Stimulated activated CD4-positive, alpha-beta T cell treated with anti-CD3 and anti-CD28 coated beads, TNF-alpha, amount 100 ng/mL, for 48 hours (primary cell): ENCODE measurements around the gene ZNF296.
"Not testable (repeated sequence)": the region's sequence is repeated elsewhere in the genome, so short reads cannot be mapped to it uniquely, and the experiment has no call there.

Experiments used
- DNase-seq, 3 donors: peaks; one replicate each; pipeline ENCODE4 v3.0.0-alpha.2; 2020; ENCODE audit warnings: low read depth in 3 of 3

Gene ZNF296

DNA sequence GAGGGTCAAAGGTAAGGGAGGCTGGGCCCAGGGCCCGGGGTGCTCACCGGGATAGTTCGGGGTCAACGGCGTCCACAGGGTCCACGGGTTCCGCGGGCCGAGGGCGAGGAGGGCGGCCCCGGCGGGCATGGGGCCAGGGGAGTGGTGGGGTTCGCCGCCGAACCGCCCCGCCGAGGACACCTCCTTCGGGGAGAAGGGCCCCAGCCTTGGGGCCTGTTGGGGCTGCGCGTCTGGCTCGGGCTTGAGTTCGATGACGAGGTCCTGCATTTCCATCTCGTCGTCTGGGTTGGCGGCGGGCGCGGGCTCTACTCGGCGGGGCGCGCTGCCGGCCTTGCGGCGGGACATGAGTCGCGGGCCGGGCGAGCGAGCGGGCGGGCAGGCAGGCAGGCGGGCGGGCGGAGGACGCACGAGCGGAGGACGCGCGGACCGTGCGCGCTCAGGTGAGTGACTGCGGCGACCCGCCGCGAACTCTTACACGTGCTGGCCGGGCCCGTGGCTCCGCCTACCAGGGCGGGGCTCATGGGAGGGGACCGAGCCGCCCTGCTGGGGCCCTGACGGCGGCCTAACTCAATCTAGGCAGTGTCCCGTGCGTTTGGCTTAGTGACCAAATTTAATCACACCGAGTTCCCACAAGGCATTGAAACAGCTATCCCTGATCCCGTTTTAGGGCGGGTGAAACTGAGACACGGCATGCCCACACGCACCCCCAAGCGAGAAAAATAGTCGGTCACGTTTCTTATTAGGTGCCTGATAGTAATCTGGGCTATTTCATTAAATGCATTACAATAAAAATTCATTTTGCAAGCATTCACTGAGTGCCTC, at the start of gene ZNF296:
ZNF296 (minus strand) TSS at position 450 of the 822 bp plus-strand sequence; CDS start at position 345, 105 bp downstream.
- peak; percentile 58 to 78 (median 72) for DNase-seq

DNA sequence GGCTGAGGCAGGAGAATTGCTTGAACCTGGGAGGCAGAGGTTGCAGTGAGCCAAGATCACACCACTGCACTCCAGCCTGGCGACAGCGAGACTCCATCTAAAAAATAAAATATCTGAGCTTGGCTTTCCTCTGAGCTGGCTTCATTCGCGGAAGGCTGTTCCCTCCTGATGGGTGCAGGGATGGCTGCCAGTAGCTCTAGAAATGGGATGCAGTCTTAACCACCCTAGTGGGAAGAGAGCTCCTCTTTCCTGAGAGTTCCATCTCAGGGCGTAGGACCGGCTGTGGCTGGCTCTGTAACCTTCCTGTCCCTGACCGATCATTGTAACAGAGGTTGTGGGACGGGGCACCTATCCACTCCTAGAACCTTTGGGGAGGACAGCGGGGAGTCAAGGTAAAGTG, 49.1 kb upstream of the ZNF296 start:
- DNase-seq: no peak

DNA sequence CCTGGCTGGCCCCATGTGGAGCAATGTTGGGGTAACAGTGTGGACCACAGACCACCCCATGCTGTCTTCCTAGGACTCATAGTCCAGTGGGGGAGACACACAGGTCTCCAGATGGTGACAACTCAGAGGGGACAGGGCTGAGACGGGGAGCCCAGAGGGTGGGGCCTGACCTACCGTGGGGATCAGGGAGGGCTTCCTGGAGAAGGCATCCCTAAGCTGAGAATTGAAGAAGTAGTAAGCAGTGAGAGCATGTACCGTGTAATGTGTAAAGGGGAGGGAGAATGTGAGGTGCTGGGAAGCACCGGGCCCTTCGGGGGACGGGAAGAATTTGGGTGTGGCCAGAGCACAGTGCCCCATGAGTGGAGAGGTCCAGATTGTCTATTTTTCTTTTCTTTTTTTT, 47.7 kb upstream of the ZNF296 start:
- DNase-seq: no peak

DNA sequence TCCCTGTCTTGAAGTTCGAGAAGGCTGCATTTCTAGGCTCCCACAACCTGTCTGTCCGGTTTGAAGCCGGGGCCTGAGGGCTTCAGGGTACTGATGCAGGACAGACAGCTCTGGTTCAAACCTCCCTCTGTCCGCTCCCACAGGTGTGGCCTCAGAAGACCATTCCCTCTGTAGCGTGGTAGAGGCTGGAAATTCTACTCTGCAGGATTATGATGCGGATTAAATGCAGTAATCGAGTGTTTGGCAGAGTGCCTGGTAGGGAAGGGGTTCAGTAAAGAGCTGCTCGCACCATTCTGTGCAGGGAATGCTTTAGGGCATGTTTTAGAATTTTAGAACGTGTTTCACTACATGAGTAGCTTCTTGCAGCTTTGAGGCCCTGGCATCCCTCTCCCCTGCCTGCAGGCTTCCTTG, 47.2 kb upstream of the ZNF296 start:
- DNase-seq: no peak

DNA sequence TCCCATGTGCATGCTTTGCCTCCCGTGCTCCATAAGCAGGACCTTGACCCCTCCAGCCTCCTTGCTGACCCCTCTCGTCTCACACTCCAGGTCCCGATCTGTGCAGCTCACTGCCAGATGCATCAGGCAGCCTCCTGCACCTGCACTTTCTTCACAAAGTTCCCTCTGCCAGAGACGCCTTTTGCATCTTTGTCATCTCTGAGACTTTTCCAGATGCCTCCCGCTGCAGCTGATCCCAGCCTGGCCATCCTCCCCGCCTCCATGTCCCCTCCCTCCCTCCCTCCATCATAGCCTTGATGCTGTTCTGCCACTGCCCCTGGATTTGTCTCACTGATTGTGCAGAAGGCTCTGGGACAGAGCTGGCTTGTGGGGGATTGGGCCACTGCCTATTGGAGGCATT, 46.6 kb upstream of the ZNF296 start:
- no peak for DNase-seq

DNA sequence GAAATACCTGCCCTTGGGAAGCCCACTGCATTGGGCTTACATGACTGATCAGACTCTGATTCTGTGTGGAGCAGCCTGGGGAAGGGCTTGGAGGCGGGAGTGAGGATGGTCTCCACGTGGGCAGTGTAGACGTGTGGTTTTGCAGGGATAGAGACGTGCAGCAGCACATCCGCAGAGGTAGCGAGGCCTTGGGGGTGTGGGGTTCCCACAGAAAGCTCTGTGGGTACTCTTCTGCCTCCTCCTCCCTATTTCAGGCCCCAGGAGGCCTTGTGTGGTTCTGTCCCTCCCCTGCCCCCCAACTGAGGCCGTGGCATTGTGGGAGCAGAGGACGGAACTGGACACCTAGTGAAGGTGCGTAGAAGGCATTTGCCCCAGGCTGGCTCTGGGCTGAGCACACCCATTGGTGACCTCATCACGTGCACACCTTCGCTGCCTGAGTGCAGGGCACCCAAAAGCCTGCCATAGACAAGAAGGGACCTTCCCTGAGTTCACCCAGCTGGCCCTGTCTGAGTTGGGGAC, 45.6 kb upstream of the ZNF296 start:
- DNase-seq: no peak

DNA sequence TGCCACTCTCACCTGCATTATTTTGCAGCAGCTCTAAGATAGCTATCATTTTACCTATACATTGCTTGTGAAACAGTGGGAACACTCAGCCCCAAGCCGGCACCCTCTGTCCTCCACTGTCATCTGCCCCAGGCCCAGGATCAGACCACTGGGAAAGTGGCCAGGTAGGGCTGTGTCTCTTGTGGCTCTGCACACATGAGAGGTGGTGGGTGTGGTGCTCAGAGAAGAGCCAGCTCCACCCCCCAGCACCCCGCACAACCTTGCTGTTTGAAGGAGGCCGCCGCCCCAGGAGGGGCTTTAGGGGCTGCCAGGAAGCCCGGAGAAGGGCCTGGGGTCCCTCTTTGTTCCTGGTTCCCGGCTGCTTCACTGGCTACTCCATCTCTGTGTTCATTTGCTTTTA, 43.3 kb upstream of the ZNF296 start:
- no peak for DNase-seq

DNA sequence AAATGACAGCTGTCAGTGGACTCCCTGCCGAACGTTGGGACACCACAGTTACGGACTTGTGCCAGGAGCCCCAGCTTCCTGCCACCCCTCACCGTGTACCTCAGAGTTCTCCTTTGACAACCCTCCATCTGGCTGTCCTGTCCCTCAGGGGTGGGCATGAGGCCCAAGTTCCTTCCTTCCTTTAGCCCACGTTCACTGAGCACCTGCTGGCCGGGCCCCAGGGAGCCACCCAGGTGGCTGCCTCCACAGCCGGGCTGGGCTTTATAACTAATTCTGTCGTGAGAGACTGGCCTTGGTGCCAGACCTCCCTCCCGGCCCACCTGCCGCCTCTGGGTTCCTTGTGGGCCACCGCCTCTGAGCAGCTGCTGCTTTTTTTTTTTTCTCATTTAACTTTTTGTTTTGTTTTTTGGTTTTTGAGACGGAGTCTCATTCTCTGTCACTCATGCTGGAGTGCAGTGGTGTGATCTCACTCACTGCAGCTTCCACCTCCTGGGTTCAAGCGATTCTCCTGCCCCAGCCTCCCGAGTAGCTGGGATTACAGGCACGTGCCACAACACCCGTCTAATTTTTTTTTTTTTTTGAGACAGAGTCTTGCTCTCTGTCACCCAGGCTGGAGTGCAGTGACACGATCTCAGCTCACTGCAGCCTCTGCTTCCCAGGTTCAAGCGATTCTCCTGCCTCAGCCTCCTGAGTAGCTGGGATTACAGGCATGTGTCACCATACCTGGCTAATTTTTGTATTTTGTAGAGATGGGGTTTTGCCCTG, 42.5 kb upstream of the ZNF296 start:
- not testable (repeated sequence) for DNase-seq

DNA sequence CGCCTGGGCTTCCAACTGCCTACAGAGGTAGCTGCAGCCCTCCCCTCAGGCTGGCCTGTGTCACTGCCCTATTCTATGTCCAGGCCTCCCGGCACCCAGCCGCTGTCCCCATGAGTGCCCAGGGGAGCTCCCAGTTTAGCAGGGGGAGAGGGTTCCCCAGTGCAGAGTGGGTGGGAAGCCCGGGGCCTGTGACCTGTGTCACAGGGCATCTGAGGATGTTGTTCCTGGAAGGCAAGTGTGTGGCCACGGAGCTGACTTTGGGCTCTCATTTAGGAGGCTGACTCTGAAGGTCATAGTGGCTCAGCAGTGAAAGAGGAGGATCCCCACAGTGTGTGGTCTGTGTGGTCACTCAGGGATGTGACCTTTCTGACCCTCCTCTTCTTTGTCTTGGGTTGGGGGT, 41.8 kb upstream of the ZNF296 start:
- no peak for DNase-seq

DNA sequence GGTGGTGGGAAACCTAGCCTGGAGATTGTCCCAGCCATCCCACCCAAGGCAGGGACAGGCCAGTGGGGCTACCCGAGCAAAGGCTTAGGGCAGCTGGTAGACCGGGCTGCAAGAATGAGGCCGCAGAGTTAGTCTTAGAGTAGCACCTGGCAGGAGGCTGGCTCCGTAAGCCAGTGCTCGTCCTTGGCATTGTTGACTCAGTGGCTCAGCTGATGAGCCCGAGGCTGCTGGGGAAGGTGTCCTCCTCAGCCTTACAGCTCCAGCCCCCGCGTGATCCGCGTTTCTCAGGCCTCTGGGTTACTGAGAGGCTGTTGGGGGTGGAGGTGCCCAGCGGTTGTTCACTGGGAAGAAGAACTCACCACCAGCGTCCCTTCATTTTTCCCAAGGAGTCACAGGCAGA, 41.4 kb upstream of the ZNF296 start:
- no peak for DNase-seq

DNA sequence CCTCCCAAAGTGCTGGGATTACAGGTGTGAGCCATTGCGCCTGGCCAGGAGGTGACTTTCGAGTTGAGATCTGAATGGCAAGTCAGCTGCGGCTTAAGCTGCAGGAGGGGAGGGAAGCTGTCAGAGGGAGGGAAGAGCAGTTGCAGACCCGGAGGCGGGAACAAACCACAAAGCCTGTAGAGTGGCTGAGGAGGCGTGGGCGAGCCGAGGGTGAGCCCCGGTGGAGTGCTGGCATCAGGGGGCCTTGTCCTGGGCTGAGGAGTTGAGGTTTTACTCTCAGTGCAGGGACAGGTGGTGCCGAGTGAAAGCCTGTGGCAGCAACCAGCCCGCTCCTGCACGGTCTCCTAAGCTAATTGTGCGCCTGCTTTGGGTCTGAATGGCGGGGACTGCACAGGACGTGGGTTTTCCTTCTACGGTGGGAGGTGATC, 40.9 kb upstream of the ZNF296 start:
- DNase-seq: peak; percentile 43 to 71 (median 70)

DNA sequence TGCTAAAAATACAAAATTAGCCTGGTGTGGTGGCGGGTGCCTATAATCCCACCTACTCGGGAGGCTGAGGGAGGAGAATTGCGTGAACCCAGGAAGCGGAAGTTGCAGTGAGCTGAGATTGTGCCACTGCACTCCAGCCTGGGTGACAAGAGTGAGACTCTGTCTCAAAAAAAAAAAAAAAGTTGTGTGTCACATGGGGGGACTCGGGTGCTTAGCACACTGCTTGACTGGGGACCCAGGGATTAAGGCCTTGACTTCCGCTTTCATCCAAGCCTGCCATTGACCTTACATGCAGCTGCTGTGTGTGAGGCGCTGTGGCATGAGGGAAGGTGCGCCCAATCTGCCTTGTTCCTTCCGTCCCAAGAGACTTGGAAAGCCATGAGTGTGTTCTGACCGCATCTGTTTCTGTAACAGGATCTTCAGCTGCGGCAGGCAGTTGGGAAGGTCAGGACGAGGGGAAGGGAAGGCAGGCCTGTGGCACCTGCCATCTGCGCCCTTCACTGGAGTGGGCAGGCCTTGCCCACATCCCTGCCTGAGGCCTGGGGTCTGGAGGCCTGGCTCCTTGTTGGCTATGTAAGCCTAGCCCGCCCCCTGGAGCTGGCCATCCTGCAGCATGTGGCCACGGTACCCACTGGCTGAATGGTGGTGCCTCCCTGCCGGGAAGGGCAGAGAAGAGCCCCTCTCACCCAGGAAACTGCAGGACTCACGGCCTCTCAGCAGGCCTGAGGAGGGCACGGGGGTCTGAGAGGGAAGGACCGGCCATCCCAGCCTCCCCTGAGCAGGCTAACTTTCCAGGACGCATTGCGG, 39.7 kb upstream of the ZNF296 start:
- no peak for DNase-seq

DNA sequence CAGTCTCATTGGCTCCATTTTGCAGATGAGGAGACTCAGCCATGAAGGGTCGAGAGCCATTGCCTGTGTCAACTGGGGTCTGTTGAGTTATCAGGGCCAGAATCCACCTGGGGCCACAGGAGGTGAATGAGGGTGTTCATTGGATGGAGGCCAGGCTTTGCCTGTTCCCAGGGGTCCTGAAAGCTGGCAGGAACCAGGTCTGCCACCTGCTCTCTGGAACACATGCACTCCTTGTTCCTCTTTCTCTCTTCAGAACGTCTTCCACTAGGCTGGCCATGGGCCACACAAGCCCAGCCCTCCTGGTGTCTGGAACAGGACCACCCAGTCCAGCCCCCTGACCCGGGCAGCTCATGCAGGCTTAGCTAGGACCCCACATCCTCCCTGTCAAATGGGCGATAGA, 37.8 kb upstream of the ZNF296 start:
- no peak for DNase-seq

DNA sequence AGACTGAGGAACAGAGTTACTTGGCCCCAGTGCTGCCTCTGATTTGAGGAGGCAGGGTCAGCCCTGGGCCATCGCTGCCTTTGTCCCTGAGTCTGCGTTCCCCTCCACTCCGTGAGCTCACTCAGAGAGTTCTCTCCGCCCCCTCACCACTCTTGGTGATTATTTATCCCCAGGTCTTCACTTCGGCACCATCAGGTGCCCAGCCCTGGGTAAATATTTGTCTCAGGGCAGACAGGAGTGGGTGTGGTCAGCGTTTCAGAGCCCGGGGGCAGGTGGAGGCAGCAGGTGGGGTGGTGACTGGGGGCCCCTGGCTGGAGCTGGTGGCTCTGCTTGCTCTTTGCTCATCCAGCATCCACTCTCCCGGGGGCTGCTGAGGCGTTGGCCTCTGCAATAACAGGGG, 37.4 kb upstream of the ZNF296 start:
- no peak for DNase-seq

DNA sequence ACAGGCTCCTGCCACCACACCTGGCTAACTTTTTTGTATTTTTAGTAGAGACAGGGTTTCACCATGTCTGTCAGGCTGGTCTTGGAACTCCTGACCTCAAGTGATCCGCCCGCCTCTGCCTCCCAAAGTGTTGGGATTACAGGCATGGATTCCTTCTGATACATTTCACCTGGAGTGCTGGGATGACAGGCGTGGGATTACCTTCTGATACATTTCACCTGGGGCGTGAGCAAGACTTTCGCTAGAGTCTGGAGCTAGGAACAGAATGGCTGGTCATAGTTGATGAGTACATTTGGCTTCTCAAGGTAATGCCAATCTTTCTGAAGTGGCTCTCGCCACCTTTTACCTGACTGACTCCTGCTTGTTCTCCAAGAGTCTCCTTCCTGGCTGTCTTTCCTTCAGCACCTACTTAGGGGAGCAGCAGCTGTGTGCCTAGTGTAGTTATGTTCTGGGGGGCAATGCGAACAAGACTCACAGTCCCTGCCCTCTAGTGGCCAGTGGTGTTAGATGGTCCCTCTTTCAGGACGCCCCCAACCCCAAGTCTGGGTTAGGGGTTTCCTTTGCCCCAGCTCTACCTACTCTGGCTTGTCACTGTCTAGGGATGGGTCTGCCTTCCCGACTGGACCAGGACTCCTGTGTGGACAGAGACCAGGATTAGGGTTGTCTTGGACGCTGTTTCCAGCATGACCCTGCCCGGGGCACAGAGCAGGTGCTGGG, 36.0 kb upstream of the ZNF296 start:
- no peak for DNase-seq

DNA sequence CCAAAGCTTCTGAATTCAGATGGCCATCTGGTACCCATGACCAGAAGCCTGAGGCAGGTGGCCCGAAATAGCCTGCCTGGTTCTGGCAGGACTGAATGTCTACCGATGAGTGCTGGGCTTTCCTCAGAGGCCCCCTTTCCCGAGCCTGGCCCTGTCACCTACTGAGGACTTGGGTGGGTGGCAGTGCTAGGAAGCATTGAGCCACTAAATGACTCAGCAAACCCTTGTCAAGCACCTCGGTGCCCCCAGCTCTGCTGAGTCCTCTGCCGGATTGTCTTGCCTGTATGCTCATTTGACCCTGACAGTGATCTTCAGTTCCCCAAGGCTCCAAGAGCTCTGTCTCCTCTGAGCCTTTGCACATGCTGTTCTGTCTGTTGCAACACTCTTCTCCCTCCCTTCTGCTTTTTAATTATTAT, 34.6 kb upstream of the ZNF296 start:
- no peak for DNase-seq

DNA sequence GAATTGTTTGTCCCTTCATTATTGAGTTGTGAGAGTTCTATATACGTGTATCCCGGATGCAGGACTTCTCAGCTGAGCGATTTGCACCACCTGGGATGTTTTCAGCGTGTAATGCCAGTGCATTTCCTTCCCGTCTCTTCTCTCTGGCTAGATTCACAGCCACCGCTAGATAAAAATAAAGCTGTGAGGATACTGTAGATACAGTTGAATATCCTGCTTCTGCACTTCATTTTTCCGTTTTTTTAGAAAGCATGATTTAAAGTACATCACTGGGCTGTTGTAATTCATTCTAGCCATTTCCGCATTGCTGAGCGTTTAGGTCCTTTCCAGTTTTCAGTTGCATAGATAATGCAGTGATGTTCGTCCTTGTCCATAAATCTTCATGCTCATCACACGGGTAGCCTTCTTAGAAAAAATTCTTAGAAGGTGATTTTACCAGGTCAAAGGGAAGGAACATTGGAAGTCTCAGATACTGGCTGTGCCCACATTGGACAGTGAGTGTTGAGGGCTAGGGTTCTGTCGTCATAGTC, 31.4 kb upstream of the ZNF296 start:
- no peak for DNase-seq

DNA sequence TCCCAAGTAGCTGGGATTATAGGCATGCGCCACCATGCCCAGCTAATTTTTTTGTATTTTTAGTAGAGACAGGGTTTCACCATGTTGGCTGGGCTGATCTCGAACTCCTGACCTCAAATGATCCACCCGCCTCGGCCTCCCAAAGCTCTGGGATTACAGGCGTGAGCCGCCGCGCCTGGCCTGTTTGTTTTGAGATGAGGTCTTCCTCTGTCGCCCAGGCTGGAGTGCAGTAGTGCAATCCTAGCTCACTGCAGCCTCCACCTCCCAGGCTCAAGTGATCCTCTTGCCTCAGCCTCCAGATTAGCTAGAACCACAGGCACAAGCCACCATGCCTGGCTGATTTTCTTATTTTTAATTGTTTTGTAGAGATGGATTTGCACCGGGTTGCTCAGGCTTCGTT, 30.1 kb upstream of the ZNF296 start:
- not testable (repeated sequence) for DNase-seq

DNA sequence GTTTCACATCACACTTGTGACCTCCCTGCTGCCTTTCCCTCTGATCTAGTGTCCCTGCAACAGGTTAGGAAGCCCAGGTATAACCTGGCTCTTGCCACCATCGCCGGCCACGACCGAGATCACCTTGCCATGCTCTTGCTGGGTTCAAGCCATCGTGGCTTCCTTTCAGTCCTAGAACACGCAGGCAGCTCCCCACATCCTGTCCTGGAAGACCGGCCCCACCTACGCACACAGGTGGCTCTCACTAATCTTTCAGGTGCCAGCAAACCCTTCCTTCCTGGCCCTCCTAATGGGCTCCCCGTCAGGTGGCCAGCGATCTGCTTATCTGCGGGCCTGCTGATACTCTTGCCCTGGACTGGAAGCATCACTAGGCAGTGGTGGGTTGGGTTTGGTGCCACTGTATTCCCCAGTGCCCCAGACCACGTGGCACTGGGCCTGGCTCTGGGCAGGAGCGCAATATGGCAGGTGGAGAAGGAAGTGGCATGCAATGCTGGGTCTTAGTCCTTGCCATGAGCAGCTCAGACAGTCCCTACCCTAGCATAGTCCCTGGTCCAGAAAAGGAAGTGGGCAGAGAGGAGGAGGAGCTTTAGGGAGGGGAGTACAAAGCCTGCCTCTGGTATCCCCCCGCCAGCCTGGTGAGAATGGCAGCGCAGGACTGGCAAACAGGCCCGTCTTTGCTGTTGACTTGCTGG, 28.5 kb upstream of the ZNF296 start:
- no peak for DNase-seq

DNA sequence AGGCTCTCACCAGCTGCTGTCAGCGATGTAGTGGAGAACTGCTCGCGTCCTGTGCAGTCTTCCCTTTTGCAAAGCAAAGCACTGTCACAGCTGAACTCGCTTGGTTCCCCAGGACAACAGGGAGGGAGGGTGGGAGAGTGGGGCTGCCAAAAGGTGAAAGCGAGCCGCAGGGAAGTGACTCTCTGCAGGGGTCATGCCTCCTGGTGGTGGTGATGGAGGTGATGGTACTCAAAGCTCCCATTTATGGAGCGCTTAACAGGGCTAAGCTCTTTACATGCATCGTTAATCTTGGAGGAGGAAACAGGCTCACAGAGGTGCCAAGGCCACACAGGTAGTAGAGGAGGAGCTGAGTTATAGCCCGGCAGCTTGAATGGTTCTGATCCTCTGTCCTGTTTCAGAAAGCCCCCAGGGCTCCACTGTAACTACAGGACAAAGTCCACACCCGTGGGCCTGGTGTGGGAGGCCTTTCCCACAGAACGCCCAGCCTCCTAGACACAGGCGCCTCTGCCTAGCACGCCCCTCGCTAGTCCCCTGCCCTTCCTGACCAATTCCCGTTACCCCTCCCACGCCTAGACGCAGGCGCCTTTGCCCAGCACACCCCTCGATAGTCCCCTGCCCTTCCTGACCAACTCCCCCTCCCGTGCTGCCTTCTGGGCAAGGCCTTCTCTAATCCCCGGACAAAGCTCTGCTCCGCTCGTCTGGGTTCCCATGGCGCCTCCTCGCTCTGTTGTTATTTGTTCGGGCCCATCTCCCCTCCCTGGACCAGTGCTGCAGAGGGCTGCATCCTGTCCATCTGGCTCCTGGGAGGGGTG, 27.4 kb upstream of the ZNF296 start:
- DNase-seq: no peak
